Measurements from ENCODE around the gene POLR1A.

The POLR1A gene

GRCh38 chr2:86105252-86105968 is at the start of gene POLR1A:
POLR1A (minus strand) TSS chr2:86105886; CDS start chr2:86105776, 110 bp downstream.
- peak; percentile 77 for DNase-seq

GRCh38 chr2:86150502-86150901 is 44.8 kb upstream of the POLR1A start:
- DNase-seq, result no peak

GRCh38 chr2:86147793-86148192 is 42.1 kb upstream of the POLR1A start:
- no peak for DNase-seq

- no peak for DNase-seq
Observed at GRCh38 chr2:86143926-86144685, 38.4 kb upstream of the POLR1A start.

- DNase-seq, result no peak
Observed at GRCh38 chr2:86143307-86143706, 37.6 kb upstream of the POLR1A start.

GRCh38 chr2:86142436-86143257 is 37.0 kb upstream of the POLR1A start:
- DNase-seq, result no peak

GRCh38 chr2:86140969-86141392 is 35.3 kb upstream of the POLR1A start:
- no peak for DNase-seq

GRCh38 chr2:86139981-86140380 is 34.3 kb upstream of the POLR1A start:
- DNase-seq, result no peak

- no peak for DNase-seq
Observed at GRCh38 chr2:86138736-86139625, 33.3 kb upstream of the POLR1A start.

- no peak for DNase-seq
Observed at GRCh38 chr2:86136141-86136540, 30.5 kb upstream of the POLR1A start.

GRCh38 chr2:86135653-86136052 is 30.0 kb upstream of the POLR1A start:
- no peak for DNase-seq

- no peak for DNase-seq
Observed at GRCh38 chr2:86134709-86135108, 29.0 kb upstream of the POLR1A start.

- DNase-seq, result no peak
Observed at GRCh38 chr2:86124683-86125082, 19.0 kb upstream of the POLR1A start.

- DNase-seq, result no peak
Observed at GRCh38 chr2:86123328-86123925, 17.7 kb upstream of the POLR1A start.

- DNase-seq, result no peak
Observed at GRCh38 chr2:86118130-86118529, 12.4 kb upstream of the POLR1A start.

GRCh38 chr2:86107031-86107430 is 1.3 kb upstream of the POLR1A start:
- no peak for DNase-seq

GRCh38 chr2:86105969-86106945 is 571 bp upstream of the POLR1A start, which contains the start of gene PTCD3:
PTCD3 (plus strand) TSS chr2:86106235; CDS start chr2:86106248, 13 bp downstream.
- peak; percentile 91 for DNase-seq

- no peak for DNase-seq
Observed at GRCh38 chr2:86102157-86102556, 3.5 kb downstream of the POLR1A start.

- no peak for DNase-seq
Observed at GRCh38 chr2:86097913-86098312, 7.8 kb downstream of the POLR1A start.

GRCh38 chr2:86097114-86097896 is 8.4 kb downstream of the POLR1A start:
- DNase-seq, result no peak

Data from activated CD8-positive, alpha-beta memory T cell treated with anti-CD3 and anti-CD28 coated beads, Interleukin-2, amount 50 U/mL, for 4 hours (primary cell).